HCT116 (cell line): Measurements from ENCODE around the gene PDZRN4. TPM values are rescaled to one million over a fixed set of nuclear protein-coding genes. Genes with fewer than 3 reads are reported as not detected.

Experiments
- ATAC-seq: fragments of 200-7000 bp; cut with Tn5 transposase; 2 replicates; pipeline ENCODE4 v1.9.1; 2020; ENCODE audit warnings: mild to moderate bottlenecking, moderate library complexity
- BruUV-seq: library from RNA; stranded (reverse); fragments of 400-500 nt; replicated peaks from 2 replicates; lab custom pipeline; 2021; lab: Mats Ljungman, UMichigan
- CTCF ChIA-PET: fragments of 300-600 bp; sonication (Branson Sonifier 250); formaldehyde crosslinking; loops from one replicate; lab custom pipeline; 2021; ENCODE audit warnings: antibody characterized with exemption; lab: Charles Lee
- POLR2A ChIA-PET: fragments of 300-600, 350-600 bp; sonication (Branson Sonifier 250); formaldehyde crosslinking; loops from one replicate; lab custom pipeline; 2021; ENCODE audit warnings: antibody characterized with exemption; lab: Charles Lee
- RAD21 ChIA-PET, 2 experiments: fragments of 300-600 bp; sonication (Branson Sonifier 250); formaldehyde crosslinking; loops; one replicate each; lab custom pipeline; 2023; ENCODE audit warnings: low total read pairs in 2 of 2; ENCODE audit not compliant: uncharacterized antibody in 2 of 2, unreplicated experiment in 2 of 2, low non-redundant PET in 1 of 2; lab: Charles Lee
- DNase-seq: peaks from one replicate; pipeline ENCODE4 v3.0.0-alpha.2; 2010; ENCODE audit warnings: low read depth, low spot score
- H2AFZ ChIP-seq: fragments of 200-600 bp; shearing (Covaris generic), sonication (generic); 2 replicates; pipeline ENCODE4 v1.6.1; 2017; ENCODE audit warnings: low read depth, mixed run types, mixed read lengths, antibody characterized with exemption, low read length; ENCODE audit not compliant: poor library complexity, severe bottlenecking
- H3K27ac ChIP-seq: 2 replicates; pipeline ENCODE4 v1.5.1; 2012; ENCODE audit warnings: low read depth, low read length
- H3K27me3 ChIP-seq: fragments of 200-600 bp; sonication (generic); 2 replicates; pipeline ENCODE4 v1.6.1; 2016; ENCODE audit warnings: mixed run types, low read length, mixed read lengths; ENCODE audit not compliant: insufficient read depth
- H3K36me3 ChIP-seq, 2 experiments: fragments of 200-500 bp in 1 of 2; fragments of 200-600 bp in 1 of 2; sonication (Bioruptor generic) in 1 of 2; sonication (generic) in 1 of 2; 2 replicates each; pipeline versions ENCODE4 v1.5.1 to v1.6.1; 2014 to 2016; ENCODE audit warnings: low read length in 2 of 2, inconsistent platforms in 1 of 2, mixed read lengths in 1 of 2, mixed run types in 1 of 2; ENCODE audit not compliant: insufficient read depth in 2 of 2, control insufficient read depth in 1 of 2
- H3K4me1 ChIP-seq, 2 experiments: fragments of 200-600 bp in 1 of 2; sonication (generic) in 1 of 2; 2 replicates each; pipeline versions ENCODE4 v1.5.1 to v1.6.1; 2012 to 2017; ENCODE audit warnings: low read length in 2 of 2, inconsistent platforms in 1 of 2, mild to moderate bottlenecking in 1 of 2, mixed read lengths in 1 of 2, mixed run types in 1 of 2, moderate library complexity in 1 of 2; ENCODE audit not compliant: insufficient read depth in 2 of 2, control insufficient read depth in 1 of 2
- H3K4me2 ChIP-seq: fragments of 200-600 bp; sonication (generic); 2 replicates; pipeline ENCODE4 v1.6.1; 2017; ENCODE audit warnings: mixed run types, low read length, mixed read lengths
- H3K4me3 ChIP-seq, 2 experiments: fragments of 200-600 bp in 1 of 2; sonication (generic) in 1 of 2; replicated peaks in 1 of 2; 2 replicates each; pipeline ENCODE4 v1.5.1; 2011 to 2016; ENCODE audit warnings: low read length in 2 of 2, control low read depth in 1 of 2, low read depth in 1 of 2, mild to moderate bottlenecking in 1 of 2, mixed read lengths in 1 of 2, mixed run types in 1 of 2
- H3K79me2 ChIP-seq: fragments of 200-600 bp; sonication (generic); 2 replicates; pipeline ENCODE4 v1.6.1; 2017; ENCODE audit warnings: mild to moderate bottlenecking, mixed run types, low read length, moderate library complexity, mixed read lengths; ENCODE audit not compliant: insufficient read depth
- H3K9ac ChIP-seq: fragments of 200-600 bp; sonication (generic); 2 replicates; pipeline ENCODE4 v1.6.1; 2016; ENCODE audit warnings: low read length, mixed read lengths
- H3K9me2 ChIP-seq: fragments of 200-600 bp; sonication (generic), shearing (Covaris generic); 2 replicates; pipeline ENCODE4 v1.6.1; 2017; ENCODE audit warnings: mixed run types, mild to moderate bottlenecking, moderate library complexity; ENCODE audit not compliant: insufficient read depth
- H3K9me3 ChIP-seq, 2 experiments: fragments of 200-500 bp in 1 of 2; fragments of 200-600 bp in 1 of 2; sonication (Bioruptor generic) in 1 of 2; sonication (generic) in 1 of 2; 2 replicates each; pipeline ENCODE4 v1.6.1; 2014 to 2017; ENCODE audit warnings: low read length in 2 of 2, mixed read lengths in 2 of 2, inconsistent platforms in 1 of 2, low read depth in 1 of 2, mild to moderate bottlenecking in 1 of 2, mixed run types in 1 of 2, moderate library complexity in 1 of 2; ENCODE audit not compliant: control insufficient read depth in 1 of 2, insufficient read depth in 1 of 2
- H4K20me1 ChIP-seq: fragments of 200-600 bp; sonication (generic), shearing (Covaris generic); 2 replicates; pipeline ENCODE4 v1.6.1; 2017; ENCODE audit warnings: mixed run types, mild to moderate bottlenecking, moderate library complexity; ENCODE audit not compliant: insufficient read depth
- CBX3 ChIP-seq: IDR thresholded peaks from 2 replicates; pipeline ENCODE4 v1.6.1; 2012; ENCODE audit warnings: low read depth
- CEBPB ChIP-seq: IDR thresholded peaks from 2 replicates; pipeline ENCODE4 v1.6.1; 2012; ENCODE audit warnings: low read depth
- ELF1 ChIP-seq: IDR thresholded peaks from 2 replicates; pipeline ENCODE4 v1.6.1; 2012; ENCODE audit warnings: low read depth, borderline replicate concordance
- EZH2phosphoT487 ChIP-seq: fragments of 200-600 bp; IDR thresholded peaks from 2 replicates; pipeline ENCODE4 v1.6.1; 2018; ENCODE audit warnings: antibody characterized with exemption, borderline replicate concordance
- FOSL1 ChIP-seq: IDR thresholded peaks from 2 replicates; pipeline ENCODE4 v1.6.1; 2012; ENCODE audit warnings: low read depth
- POLR2A ChIP-seq: IDR thresholded peaks from 2 replicates; pipeline ENCODE4 v1.7.0; 2011; ENCODE audit warnings: borderline replicate concordance; ENCODE audit not compliant: insufficient read depth, insufficient read length; ENCODE audit errors: extremely low read depth
- POLR2AphosphoS5 ChIP-seq: IDR thresholded peaks from 2 replicates; pipeline ENCODE4 v1.6.1; 2011; ENCODE audit warnings: mild to moderate bottlenecking, low read depth, low read length, moderate library complexity
- RAD21 ChIP-seq: IDR thresholded peaks from 2 replicates; pipeline ENCODE4 v1.6.1; 2012; ENCODE audit warnings: low read depth, mild to moderate bottlenecking
- SIN3A ChIP-seq: IDR thresholded peaks from 2 replicates; pipeline ENCODE4 v1.6.1; 2012; ENCODE audit warnings: low read depth
- SP1 ChIP-seq: IDR thresholded peaks from 2 replicates; pipeline ENCODE4 v1.6.1; 2012; ENCODE audit warnings: low read depth
- SRF ChIP-seq: IDR thresholded peaks from 2 replicates; pipeline ENCODE4 v1.6.1; 2012; ENCODE audit warnings: low read depth
- TCF7L2 ChIP-seq: IDR thresholded peaks from 2 replicates; pipeline ENCODE4 v1.7.0; 2011; ENCODE audit warnings: borderline replicate concordance, inconsistent platforms; ENCODE audit not compliant: insufficient read depth, insufficient read length; ENCODE audit errors: extremely low read depth
- YY1 ChIP-seq: IDR thresholded peaks from 2 replicates; pipeline ENCODE4 v1.6.1; 2011; ENCODE audit warnings: low read length, low read depth, moderate library complexity, mild to moderate bottlenecking; ENCODE audit not compliant: insufficient replicate concordance; ENCODE audit errors: extremely low read depth
- ZFX ChIP-seq: fragments of 450-650 bp; IDR thresholded peaks from 2 replicates; pipeline ENCODE4 v1.6.1; 2017
- ZNF274 ChIP-seq: fragments of 200-500 bp; sonication (Bioruptor generic); IDR thresholded peaks from 2 replicates; pipeline ENCODE4 v1.6.1; 2014; ENCODE audit warnings: mild to moderate bottlenecking, low read depth, low read length, inconsistent platforms
- intact Hi-C: fragments of 100-400 bp; cut with micrococcal nuclease; formaldehyde crosslinking; loops from 2 replicates; pipeline ENCODE4 v1.10.0; 2022
- total RNA-seq: library from RNA; stranded (reverse); gene quantifications from one replicate; pipeline ENCODE4 v1.2.1, GENCODE V29; 2021; ENCODE audit not compliant: unreplicated experiment
- TF ChIP-seq, protein P1 (sequence below): IDR thresholded peaks from 2 replicates; pipeline ENCODE4 v1.6.1; 2012
- TF ChIP-seq, protein P2 (sequence below): IDR thresholded peaks from 2 replicates; pipeline ENCODE4 v1.6.1; 2012
- TF ChIP-seq, protein P3 (sequence below), 3 experiments: fragments of 200-600 bp in 1 of 3; sonication (generic) in 1 of 3; IDR thresholded peaks in 2 of 3; conservative IDR thresholded peaks in 1 of 3; 2 replicates each; pipeline ENCODE4 v1.5.1; 2012 to 2017; ENCODE audit warnings: low read depth in 2 of 3, low read length in 2 of 3, antibody characterized with exemption in 1 of 3, borderline replicate concordance in 1 of 3, control low read depth in 1 of 3, mild to moderate bottlenecking in 1 of 3, mixed read lengths in 1 of 3, mixed run types in 1 of 3, moderate library complexity in 1 of 3; ENCODE audit not compliant: insufficient read depth in 1 of 3
- TF ChIP-seq, protein P4 (sequence below): IDR thresholded peaks from 2 replicates; pipeline ENCODE4 v1.6.1; 2012; ENCODE audit warnings: low read depth
- TF ChIP-seq, protein P5 (sequence below): IDR thresholded peaks from 2 replicates; pipeline ENCODE4 v1.6.1; 2011; ENCODE audit warnings: mild to moderate bottlenecking, low read length, moderate library complexity; ENCODE audit not compliant: insufficient replicate concordance; ENCODE audit errors: extremely low read depth

Gene PDZRN4
- total RNA-seq, 1 experiment from 2014 or later, result not detected

DNA sequence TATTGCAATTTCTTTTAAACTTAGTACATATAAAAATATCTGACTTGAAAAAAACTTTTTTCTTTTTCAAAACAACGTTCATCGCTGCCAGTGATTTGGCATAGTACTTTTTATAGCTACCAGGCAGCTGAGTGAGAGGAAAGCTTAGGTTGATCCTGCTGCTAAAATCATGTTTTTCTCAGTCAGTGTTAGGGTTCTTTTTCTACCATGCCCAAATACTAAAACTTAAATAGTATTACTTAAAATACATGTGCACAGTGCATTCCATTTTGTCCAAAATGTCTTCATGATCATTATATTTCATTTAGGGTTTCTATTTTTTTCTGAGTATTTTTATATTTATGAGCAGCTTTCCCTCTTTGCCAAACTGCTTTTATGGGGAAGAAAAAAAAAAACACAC lies 123.8 kb downstream of the PDZRN4 start:
- DNase-seq, result no peak
- no peak overlapping the region for H3K4me2 ChIP-seq
- intact Hi-C loops, result no loop called here
- ChIA-PET POLR2A (no interaction called here), RAD21 (no interaction called here), CTCF (no interaction called here)
- no peak for TF ChIP-seq SRF
- TF ChIP-seq, protein P1, sequence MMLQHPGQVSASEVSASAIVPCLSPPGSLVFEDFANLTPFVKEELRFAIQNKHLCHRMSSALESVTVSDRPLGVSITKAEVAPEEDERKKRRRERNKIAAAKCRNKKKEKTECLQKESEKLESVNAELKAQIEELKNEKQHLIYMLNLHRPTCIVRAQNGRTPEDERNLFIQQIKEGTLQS, result no peak
- TF ChIP-seq CEBPB, result no peak
- no peak for TF ChIP-seq ZFX
- no peak for TF ChIP-seq POLR2AphosphoS5
- no peak for TF ChIP-seq SP1
- no peak for TF ChIP-seq EZH2phosphoT487
- TF ChIP-seq, protein P2, sequence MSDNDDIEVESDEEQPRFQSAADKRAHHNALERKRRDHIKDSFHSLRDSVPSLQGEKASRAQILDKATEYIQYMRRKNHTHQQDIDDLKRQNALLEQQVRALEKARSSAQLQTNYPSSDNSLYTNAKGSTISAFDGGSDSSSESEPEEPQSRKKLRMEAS, result no peak
- TF ChIP-seq ELF1, result no peak
- no peak for TF ChIP-seq CBX3
- no peak for TF ChIP-seq YY1
- TF ChIP-seq, protein P3, sequence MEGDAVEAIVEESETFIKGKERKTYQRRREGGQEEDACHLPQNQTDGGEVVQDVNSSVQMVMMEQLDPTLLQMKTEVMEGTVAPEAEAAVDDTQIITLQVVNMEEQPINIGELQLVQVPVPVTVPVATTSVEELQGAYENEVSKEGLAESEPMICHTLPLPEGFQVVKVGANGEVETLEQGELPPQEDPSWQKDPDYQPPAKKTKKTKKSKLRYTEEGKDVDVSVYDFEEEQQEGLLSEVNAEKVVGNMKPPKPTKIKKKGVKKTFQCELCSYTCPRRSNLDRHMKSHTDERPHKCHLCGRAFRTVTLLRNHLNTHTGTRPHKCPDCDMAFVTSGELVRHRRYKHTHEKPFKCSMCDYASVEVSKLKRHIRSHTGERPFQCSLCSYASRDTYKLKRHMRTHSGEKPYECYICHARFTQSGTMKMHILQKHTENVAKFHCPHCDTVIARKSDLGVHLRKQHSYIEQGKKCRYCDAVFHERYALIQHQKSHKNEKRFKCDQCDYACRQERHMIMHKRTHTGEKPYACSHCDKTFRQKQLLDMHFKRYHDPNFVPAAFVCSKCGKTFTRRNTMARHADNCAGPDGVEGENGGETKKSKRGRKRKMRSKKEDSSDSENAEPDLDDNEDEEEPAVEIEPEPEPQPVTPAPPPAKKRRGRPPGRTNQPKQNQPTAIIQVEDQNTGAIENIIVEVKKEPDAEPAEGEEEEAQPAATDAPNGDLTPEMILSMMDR (IDR thresholded peaks at IDR 0.05 in 2 of 3, conservative IDR thresholded peaks at IDR 0.05 in 1 of 3; ENCODE audit: borderline replicate concordance in 1 of 3, insufficient read depth in 1 of 3, low read depth in 2 of 3, low read length in 2 of 3), result no peak
- no peak for TF ChIP-seq TCF7L2
- TF ChIP-seq POLR2A, result no peak
- TF ChIP-seq, protein P4, sequence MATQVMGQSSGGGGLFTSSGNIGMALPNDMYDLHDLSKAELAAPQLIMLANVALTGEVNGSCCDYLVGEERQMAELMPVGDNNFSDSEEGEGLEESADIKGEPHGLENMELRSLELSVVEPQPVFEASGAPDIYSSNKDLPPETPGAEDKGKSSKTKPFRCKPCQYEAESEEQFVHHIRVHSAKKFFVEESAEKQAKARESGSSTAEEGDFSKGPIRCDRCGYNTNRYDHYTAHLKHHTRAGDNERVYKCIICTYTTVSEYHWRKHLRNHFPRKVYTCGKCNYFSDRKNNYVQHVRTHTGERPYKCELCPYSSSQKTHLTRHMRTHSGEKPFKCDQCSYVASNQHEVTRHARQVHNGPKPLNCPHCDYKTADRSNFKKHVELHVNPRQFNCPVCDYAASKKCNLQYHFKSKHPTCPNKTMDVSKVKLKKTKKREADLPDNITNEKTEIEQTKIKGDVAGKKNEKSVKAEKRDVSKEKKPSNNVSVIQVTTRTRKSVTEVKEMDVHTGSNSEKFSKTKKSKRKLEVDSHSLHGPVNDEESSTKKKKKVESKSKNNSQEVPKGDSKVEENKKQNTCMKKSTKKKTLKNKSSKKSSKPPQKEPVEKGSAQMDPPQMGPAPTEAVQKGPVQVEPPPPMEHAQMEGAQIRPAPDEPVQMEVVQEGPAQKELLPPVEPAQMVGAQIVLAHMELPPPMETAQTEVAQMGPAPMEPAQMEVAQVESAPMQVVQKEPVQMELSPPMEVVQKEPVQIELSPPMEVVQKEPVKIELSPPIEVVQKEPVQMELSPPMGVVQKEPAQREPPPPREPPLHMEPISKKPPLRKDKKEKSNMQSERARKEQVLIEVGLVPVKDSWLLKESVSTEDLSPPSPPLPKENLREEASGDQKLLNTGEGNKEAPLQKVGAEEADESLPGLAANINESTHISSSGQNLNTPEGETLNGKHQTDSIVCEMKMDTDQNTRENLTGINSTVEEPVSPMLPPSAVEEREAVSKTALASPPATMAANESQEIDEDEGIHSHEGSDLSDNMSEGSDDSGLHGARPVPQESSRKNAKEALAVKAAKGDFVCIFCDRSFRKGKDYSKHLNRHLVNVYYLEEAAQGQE, result no peak
- no peak for TF ChIP-seq RAD21
- no peak for TF ChIP-seq FOSL1
- no peak for TF ChIP-seq SIN3A
- TF ChIP-seq, protein P5, sequence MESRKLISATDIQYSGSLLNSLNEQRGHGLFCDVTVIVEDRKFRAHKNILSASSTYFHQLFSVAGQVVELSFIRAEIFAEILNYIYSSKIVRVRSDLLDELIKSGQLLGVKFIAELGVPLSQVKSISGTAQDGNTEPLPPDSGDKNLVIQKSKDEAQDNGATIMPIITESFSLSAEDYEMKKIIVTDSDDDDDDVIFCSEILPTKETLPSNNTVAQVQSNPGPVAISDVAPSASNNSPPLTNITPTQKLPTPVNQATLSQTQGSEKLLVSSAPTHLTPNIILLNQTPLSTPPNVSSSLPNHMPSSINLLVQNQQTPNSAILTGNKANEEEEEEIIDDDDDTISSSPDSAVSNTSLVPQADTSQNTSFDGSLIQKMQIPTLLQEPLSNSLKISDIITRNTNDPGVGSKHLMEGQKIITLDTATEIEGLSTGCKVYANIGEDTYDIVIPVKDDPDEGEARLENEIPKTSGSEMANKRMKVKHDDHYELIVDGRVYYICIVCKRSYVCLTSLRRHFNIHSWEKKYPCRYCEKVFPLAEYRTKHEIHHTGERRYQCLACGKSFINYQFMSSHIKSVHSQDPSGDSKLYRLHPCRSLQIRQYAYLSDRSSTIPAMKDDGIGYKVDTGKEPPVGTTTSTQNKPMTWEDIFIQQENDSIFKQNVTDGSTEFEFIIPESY, result no peak
- no peak for TF ChIP-seq ZNF274
- no peaks in the 10 kb centered on the region for H4K20me1 ChIP-seq
- no peak overlapping the region for H3K9ac ChIP-seq
- no peaks in the 10 kb centered on the region for H3K9me3 ChIP-seq
- H2AFZ ChIP-seq, result no peak overlapping the region
- H3K27me3 ChIP-seq, result no peaks in the 10 kb centered on the region
- 0 out of 2 replicates have a peak, but pooled peaks cover 4% of the 10 kb centered on the region for H3K9me2 ChIP-seq
- no peaks in the 10 kb centered on the region for H3K79me2 ChIP-seq
- H3K4me1 ChIP-seq, result no peaks in the 10 kb centered on the region
- H3K36me3 ChIP-seq, result no peaks in the 10 kb centered on the region
- BruUV-seq, result no TSS peak
- H3K27ac ChIP-seq, result no peak overlapping the region
- no peak for ATAC-seq
- no peak overlapping the region for H3K4me3 ChIP-seq
